Left kidney (tissue), 2 donors: Measurements from ENCODE around the gene MRPS25. TPM values are rescaled to one million over a fixed set of nuclear protein-coding genes. Genes with fewer than 3 reads are reported as not detected.

Source experiments
- DNase-seq: peaks from one replicate; pipeline ENCODE4 v3.0.0-alpha.2; 2013
- polyA plus RNA-seq: library from polyadenylated mRNA; unstranded; fragments of 120-200 nt; gene quantifications from one replicate; pipeline ENCODE4 v1.2.1, GENCODE V29; 2013; ENCODE audit not compliant: insufficient read length

MRPS25 gene
- polyA plus RNA-seq, 1 donor, result 102 TPM

- no peak for DNase-seq
Observed at GRCh38 chr3:15086263-15086662, 21.1 kb upstream of the MRPS25 start.

DNA sequence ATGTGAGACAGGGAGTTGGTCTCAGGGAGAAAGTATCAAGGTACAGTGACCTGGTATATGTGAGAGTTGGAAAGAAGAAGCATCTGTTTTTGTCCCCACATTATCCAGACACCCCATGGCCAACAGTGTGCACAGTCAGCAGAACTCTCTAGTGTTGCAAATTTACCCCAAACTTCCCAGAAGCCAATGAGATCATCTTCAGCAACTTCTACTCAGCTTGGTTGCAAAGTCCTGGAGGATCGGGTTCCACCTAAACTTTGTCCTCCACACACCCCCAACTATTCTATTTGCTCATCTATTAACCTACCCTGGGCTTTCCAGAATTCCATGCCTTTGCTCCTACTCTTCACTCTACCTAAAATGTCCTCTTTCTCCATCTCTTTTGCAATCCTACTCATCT, 18.1 kb upstream of the MRPS25 start:
- no peak for DNase-seq

DNA sequence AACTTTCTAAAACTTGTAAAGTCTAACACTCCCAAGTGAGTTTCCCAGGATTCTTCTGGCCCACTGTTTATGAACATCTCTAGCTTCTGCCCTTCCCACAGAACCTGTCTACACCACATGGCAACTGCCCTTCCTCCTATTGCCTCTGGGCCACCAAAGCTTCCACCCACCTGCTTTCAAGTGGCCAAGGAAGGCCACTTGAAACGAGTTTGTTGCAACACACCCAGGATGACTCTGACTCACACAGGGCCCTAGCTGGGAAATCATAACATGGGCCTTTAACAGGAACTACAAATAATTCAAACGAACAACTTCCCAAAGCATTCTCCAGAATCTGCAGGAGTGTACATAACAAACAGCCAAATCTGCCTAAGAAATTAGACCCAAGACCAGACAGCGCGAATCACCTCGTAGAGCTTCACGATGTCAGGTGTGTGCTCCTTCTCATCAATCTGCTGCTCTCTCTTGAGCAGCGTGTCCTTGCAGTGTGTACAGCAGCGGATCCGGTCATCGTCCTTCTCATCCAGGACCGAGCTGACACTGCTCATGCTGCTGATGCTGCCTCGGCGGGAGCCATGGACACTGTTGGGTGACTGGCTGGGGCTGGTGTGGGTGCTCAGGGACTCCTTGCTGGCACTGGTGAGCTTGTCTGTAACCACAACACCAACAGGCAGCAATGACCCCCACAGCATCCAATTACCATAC, 17.0 kb upstream of the MRPS25 start:
- no peak for DNase-seq

- no peak for DNase-seq
Observed at GRCh38 chr3:15079091-15079490, 14.0 kb upstream of the MRPS25 start.

DNA sequence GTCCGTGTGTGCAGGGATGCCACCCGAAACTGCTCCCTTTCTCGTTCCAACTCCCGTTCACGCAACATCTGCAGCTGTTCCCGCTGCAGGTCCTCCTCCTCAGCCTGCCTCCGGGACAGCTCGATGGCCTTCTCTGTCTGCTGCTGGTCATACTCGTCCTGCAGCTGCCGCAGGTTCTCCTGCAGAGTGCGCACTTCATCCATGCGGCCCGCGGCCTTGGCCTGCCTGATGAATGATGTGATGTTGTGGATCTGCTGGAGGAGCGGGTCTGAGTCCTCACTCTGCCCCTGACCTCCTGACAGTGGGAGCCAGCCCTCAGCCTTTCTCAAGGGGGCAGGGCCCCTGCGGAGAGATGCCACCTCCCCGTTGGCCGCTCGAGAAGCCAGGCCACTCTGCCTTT, 9.4 kb upstream of the MRPS25 start:
- DNase-seq, result no peak

- DNase-seq, result no peak
Observed at GRCh38 chr3:15071699-15072098, 6.6 kb upstream of the MRPS25 start.

DNA sequence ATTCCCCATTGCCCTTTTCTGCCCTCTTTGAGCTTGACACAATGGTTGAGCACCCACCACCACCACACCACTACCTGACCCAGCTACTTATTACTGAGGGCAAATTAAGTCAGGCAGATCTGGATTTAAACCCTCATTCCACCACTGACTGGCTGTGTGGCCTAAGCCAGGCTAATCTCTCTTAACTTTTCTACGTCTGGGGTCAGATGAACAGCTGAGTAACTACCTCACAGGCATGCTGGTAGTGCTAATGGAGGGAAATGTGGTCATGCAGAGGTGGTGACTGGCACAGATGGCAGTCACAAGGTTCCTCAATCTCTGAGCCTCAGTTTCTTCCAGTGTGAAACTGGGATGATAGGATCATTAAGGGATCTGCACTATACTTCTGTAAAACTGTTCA, 4.3 kb upstream of the MRPS25 start:
- DNase-seq, result no peak

- DNase-seq, result no peak
Observed at GRCh38 chr3:15066467-15066866, 1.4 kb upstream of the MRPS25 start.

DNA sequence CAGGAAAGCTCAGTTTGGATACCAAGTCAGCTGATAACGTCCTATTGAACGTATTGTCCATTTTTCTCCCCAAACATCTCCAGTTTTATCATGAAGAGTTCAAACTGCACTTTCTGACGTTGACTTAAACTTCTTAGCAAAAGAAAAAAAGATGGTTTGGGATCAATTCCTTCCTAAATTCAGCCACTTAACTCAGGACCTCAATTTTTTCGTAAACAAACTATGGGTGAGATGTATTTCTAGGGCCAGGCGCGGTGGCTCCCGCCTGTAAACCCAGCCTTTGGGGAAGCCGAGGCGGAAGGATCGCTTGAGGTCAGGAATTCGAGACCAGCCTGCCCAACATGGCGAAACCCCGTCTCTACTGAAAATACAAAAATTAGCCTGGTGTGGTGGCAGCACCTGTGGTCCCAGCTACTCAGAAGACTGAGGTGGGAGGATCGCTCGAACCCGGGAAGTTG, 464 bp upstream of the MRPS25 start:
- no peak for DNase-seq

DNA sequence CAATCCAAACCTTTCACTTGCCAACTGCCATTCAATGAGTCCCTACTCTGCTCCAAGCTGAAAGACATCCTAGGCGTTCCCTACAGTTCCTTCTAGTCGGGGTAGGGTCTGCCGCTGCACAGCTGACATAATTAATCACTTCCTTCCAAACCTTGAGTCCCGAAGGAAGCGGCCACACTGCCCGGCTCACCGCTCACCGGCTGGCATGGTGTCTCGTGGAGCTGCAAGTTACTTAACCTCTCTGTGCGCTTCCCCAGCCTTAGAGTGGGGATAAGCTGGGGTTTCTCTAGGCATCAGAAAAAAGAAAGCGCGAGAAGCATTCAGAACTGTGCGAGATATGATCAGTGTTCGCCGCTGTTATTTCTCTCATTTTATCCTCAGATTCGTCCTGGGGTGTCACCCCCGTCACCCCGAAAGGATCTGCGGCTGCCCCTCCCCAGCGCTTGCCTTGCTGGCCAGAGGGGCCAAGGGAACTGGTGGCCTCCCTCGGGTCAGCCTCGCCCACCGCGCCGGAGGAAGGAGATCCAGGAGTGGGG, 748 bp downstream of the MRPS25 start:
- no peak for DNase-seq

GRCh38 chr3:15063656-15064286, 1.3 kb downstream of the MRPS25 start:
- DNase-seq, result no peak

GRCh38 chr3:15063238-15063637, 1.9 kb downstream of the MRPS25 start:
- DNase-seq, result no peak

GRCh38 chr3:15060029-15060428, 5.1 kb downstream of the MRPS25 start:
- no peak for DNase-seq

DNA sequence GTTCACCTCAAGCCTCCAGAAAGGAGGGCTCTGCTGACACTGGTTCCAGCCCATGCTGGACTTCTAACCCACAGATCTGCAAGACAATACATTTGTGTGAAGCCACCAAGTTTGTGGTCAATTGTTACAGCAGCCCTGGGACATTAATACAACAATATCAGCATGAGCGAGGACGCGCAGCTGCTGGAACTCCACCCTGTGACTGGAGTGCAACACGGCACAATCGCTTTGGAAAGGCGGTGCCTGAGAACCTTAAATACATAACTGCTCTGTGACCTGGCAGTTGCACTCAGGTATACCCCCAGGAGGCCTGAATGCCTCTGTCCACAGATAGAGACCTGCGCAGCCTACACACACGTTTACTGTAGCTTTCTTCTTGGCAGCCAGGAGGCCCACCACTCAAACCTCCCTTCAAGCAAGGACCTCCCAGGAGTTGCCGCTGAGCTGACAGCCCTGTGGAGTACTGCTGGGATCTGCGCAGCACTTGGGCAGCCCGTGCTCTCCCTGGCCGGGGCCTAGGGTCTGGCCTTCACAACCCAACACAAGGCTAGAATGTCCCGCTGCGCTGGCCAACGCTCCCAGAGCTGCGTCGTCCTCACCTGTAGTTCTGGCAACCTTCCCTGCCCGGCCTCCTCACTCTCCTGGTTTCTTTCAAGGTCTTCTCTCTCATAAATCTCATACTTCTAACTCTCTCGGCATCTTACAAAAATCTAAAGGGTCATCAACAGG, 8.3 kb downstream of the MRPS25 start:
- no peak for DNase-seq

- no peak for DNase-seq
Observed at GRCh38 chr3:15055019-15055557, 10.0 kb downstream of the MRPS25 start.

- no peak for DNase-seq
Observed at GRCh38 chr3:15053541-15053940, 11.6 kb downstream of the MRPS25 start.

DNA sequence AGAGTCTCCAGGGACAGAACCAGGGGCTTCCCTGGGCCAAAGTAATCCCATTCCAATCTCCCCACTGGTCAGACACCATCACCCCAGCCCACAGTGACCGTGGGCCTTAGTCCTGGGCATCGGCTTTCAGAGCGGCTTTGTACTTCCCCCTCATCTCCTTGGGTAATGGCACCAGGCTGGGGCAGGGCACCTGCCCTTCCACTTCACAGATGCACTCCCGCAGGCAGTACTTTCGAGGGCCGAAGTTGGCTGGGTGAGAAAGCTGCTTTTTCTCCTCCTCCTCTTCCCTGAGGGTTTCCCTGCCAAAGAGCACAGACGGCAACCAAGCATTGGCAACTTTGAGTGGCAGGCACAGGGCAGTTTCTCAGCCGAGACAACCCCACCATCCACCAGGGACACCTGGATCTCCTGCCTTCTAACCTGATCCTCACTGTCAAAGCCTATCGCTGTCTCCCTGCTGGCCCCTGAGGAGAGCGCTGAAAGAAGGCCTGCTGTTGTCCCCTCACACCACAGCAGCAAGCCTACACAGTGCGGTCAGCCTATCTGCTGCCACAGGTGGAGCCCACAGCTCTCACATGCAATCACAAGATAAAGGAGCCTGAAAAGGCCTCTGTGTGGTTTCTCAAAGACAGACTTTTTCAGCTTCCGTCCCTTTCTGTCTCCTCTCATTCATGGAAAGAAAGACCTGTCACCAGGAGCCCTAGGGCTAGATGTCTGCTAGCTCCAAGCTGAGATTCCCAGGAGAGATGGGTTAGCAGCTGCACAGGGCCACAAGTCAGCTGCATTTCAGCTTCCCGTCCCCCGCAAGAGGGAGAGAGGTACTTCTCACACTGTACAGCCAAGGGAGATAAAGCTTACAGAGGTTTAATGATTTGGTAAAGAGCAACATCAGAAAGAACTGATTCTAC, 12.5 kb downstream of the MRPS25 start:
- no peak for DNase-seq

- DNase-seq, result no peak
Observed at GRCh38 chr3:15051531-15051930, 13.6 kb downstream of the MRPS25 start.

DNA sequence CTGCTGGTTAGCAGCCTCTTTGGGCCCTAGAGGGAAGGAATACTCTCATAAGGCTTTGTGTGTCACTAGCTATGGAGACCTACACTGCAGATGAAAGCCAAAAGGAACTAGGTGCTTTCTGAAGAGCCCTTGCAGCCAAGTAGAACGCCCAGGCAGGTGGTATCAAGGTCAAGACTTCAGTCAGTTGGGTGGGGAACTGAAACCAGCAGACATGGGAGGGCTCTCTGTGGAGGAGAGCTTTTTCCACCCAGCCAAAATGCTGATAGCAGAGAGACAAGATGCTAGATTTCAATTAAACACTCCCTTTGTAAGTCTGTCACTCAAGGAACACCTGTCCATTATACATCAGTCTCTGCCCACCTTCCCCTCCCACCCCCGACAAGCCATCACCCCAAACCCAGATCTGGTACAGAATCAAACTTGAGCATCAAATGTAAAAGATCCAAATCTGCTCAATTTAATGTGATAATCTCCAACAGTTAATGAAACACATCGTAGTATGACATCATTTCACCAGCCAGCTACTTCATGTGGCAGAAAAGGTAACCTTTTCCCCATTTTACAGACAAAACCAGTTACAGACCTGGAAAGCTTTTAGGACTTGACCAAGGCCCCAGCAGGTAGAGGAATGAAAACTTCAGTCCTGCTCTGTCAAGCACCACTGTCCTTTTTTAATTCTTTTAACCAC, 14.6 kb downstream of the MRPS25 start:
- DNase-seq, result no peak

- no peak for DNase-seq
Observed at GRCh38 chr3:15049584-15049983, 15.5 kb downstream of the MRPS25 start.

DNA sequence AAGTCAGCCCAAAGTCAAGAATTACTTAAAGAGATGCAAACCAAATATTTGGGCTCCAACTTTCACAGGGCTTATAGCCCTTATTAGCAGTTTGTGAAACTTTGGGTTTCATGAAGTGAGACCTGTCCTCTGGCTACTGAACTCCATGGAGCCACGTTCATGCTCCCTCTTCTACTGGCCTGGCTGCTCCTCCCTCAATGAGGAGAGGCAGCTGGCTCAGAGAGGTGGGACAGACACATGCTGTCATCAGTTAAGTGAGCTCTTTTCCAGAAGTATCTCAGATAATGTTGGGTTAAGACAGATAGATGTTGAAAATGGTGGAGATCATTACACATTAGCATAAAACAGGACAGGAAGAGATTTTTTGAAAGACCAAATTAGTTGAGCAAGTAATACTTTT, 19.4 kb downstream of the MRPS25 start:
- no peak for DNase-seq
